Glutamatergic neuron (in vitro differentiated cells): ENCODE measurements around the gene FMN1. TPM values are rescaled to one million over a fixed set of nuclear protein-coding genes. Genes with fewer than 3 reads are reported as not detected.

Experiments
- DNase-seq: peaks from one replicate; pipeline ENCODE4 v3.0.0; 2022
- H3K27ac Mint-ChIP-seq: one replicate; pipeline ENCODE4 v1.8.0; 2020; ENCODE audit warnings: mild to moderate bottlenecking, mixed read lengths, inconsistent platforms; ENCODE audit not compliant: unreplicated experiment
- H3K27me3 Mint-ChIP-seq: one replicate; pipeline ENCODE4 v1.8.0; 2020; ENCODE audit warnings: mild to moderate bottlenecking, moderate library complexity, mixed read lengths, inconsistent platforms; ENCODE audit not compliant: unreplicated experiment
- H3K36me3 Mint-ChIP-seq: one replicate; pipeline ENCODE4 v1.8.0; 2020; ENCODE audit warnings: mild to moderate bottlenecking, mixed read lengths, inconsistent platforms; ENCODE audit not compliant: unreplicated experiment
- H3K4me1 Mint-ChIP-seq: one replicate; pipeline ENCODE4 v1.8.0; 2020; ENCODE audit warnings: mild to moderate bottlenecking, low read depth, mixed read lengths, inconsistent platforms; ENCODE audit not compliant: unreplicated experiment
- H3K4me3 Mint-ChIP-seq: one replicate; pipeline ENCODE4 v1.8.0; 2020; ENCODE audit warnings: mild to moderate bottlenecking, mixed read lengths, inconsistent platforms; ENCODE audit not compliant: unreplicated experiment
- H3K9me3 Mint-ChIP-seq: one replicate; pipeline ENCODE4 v1.8.0; 2020; ENCODE audit warnings: mild to moderate bottlenecking, moderate library complexity, mixed read lengths, inconsistent platforms; ENCODE audit not compliant: unreplicated experiment
- total RNA-seq: library from RNA; stranded (reverse); fragmentation: NEBNext Ultra II Directional; extraction: Animal tissue kit (Norgen Biotek cat#: 25700); gene quantifications from one replicate; pipeline ENCODE4 v1.2.1, GENCODE V29; 2021; ENCODE audit not compliant: unreplicated experiment
- TF ChIP-seq, protein P1 (sequence below): fragments of 200-600 bp; sonication (generic); IDR thresholded peaks from one replicate; pipeline ENCODE4 v1.5.0; 2021; ENCODE audit not compliant: partially characterized antibody, unreplicated experiment

Gene FMN1
- total RNA-seq, 1 donor from 2014 or later, result 1.1 TPM

DNA sequence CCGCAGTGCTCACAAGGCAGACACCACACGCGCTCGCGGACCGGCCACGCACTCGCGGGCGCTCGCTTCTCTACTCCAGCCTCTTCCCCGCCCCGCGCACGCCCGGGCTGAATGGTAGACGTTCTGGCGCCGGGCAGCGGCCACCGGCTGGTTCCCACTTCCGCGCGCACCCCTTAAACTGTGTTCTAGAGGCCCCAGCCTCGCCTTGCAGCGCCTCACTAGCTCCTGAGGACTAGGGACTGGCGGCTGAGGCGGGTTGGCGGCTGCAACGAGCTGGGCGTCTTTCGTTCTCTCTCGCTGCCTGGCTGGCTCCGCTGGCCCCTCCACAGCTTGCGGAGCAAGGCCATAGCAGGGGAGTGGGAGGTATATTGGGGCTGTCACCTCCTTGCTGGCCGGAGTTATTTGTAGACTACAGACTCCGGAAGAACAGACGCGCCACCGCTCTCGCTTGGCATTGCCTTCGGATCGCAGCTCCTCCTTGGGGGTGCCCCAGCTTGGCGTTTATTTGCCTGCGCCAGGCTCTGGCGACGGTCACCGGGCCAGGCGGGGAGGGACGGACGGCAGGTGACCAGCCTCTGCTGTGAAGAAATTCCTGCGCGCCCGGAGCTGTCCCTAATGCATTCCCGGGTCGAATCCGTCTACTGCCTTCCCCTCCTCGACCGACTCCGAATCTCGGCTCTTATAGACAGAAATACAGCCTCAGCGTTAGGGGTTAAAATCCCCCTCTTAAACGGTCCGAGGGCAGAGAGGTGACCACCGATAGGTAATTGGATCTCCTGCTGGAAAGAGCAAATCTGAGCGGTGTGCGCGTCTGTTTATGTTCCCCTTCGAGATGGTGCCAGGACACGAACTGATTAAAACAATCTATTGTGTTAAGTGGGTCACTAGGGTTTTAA lies 475.4 kb downstream of the FMN1 start:
- Mint-ChIP-seq H3K27me3 (peaks cover 23% of the 10 kb centered on the region), H3K4me1 (peaks cover 3% of the 10 kb centered on the region), H3K27ac (no peak overlapping the region), H3K4me3 (peak overlapping the region; percentile 43), H3K36me3 (no peaks in the 10 kb centered on the region), H3K9me3 (peaks cover 4% of the 10 kb centered on the region)
- peak; percentile 40 for DNase-seq
- TF ChIP-seq, protein P1, sequence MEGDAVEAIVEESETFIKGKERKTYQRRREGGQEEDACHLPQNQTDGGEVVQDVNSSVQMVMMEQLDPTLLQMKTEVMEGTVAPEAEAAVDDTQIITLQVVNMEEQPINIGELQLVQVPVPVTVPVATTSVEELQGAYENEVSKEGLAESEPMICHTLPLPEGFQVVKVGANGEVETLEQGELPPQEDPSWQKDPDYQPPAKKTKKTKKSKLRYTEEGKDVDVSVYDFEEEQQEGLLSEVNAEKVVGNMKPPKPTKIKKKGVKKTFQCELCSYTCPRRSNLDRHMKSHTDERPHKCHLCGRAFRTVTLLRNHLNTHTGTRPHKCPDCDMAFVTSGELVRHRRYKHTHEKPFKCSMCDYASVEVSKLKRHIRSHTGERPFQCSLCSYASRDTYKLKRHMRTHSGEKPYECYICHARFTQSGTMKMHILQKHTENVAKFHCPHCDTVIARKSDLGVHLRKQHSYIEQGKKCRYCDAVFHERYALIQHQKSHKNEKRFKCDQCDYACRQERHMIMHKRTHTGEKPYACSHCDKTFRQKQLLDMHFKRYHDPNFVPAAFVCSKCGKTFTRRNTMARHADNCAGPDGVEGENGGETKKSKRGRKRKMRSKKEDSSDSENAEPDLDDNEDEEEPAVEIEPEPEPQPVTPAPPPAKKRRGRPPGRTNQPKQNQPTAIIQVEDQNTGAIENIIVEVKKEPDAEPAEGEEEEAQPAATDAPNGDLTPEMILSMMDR, result no peak

DNA sequence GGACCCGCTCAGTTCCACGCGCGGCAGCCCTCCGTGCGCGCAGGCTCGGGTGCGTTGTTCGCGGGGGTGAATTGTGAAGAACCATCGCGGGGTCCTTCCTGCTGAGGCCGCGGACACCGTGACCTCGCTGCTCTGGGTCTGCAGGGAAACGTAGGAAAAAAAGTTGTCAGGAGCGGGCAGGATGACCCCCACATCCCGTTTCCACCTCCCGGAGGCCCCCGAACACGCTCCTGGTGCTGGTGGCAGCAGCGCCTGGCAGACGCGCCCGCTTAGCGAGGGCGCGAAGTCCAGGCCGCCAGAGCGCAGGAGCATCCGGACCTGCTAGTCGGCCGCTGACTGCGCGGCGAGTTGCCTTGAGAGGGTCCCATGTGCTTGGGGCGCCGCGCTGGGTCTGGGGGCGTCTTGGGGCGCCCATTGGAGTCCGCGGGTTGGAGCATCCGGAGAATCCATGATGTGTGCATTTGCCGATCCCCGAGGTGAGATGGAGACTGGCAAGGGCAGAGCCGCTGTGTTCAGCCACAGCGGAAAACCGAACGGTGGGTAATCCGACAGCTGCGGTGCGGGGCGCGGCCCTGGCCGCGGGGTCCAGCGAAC lies 476.2 kb downstream of the FMN1 start:
- Mint-ChIP-seq H3K4me1 (peaks cover 3% of the 10 kb centered on the region), H3K27me3 (peaks cover 23% of the 10 kb centered on the region), H3K36me3 (no peaks in the 10 kb centered on the region), H3K4me3 (peak overlapping the region; percentile 77), H3K9me3 (peaks cover 4% of the 10 kb centered on the region), H3K27ac (no peak overlapping the region)
- TF ChIP-seq, protein P1, result no peak
- peak; percentile 36 for DNase-seq

DNA sequence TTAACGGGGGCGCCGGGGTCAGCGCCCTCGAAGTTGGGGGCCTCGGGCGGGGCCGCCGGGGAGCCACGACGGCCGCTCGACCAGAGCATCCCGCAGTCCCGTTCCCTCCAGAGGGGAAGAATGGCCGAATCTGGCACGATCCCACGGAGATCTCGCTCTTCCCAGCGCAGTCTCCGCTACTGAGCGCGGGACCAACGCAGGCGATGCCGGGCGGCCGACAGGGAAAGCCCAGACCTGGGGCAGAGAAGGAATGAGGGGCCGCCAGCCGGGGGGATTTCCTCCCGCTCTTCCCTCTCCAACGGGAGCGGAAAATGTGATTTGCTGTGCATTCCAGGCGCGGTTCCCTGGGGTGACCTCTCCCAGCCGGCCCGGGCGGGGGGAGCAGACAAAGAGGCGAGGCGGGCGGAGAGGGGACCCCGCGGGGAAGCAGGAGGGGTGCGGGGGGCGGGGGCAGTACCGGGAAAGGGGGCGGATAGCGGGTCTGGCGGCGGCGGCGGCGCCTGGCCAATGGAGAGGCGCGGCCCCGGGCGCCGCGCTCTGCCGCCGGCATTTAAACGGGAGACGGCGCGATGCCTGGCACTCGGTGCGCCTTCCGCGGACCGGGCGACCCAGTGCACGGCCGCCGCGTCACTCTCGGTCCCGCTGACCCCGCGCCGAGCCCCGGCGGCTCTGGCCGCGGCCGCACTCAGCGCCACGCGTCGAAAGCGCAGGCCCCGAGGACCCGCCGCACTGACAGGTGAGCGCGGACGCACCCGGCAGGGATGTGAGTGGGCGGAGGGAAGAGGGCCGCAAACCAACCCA lies 476.9 kb downstream of the FMN1 start, which contains the start of gene GREM1:
TSS of gene GREM1 (plus strand) at position 579 of the 801 bp plus-strand sequence. CDS start 12,687 bp downstream, outside the sequence.
- peak; percentile 42 for DNase-seq
- TF ChIP-seq, protein P1, result no peak
- Mint-ChIP-seq H3K27me3 (peaks cover 23% of the 10 kb centered on the region), H3K9me3 (peaks cover 4% of the 10 kb centered on the region), H3K27ac (no peak within 1 kb of the TSS), H3K4me1 (peaks cover 3% of the 10 kb centered on the region), H3K4me3 (peak within 1 kb of the TSS; percentile 77), H3K36me3 (no peaks in the 10 kb centered on the region)

DNA sequence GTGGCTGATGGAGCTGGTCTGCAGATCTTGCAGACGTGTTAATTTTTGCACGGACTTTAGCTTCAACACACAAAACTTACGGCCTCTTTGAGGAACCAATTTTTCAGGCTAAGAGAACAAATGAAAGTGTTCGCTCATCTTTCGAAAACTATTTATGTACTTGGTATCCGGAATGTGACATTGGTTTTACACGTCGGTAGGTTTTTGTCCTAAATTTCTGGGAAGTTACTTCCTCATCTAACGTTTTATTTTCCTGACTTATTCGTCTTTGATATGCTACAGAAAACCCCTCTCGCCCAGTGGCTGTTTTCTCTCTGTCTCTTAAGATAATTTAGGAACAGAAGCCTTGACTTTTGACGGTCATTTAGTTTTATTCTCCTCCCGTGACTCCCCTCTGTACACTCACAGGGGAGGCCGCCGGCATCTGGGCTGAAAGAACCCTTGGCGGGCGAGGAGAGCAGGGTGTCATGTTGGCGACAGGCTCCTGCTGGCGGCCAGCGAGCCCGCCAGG lies 477.5 kb downstream of the FMN1 start:
- Mint-ChIP-seq H3K27me3 (peaks cover 23% of the 10 kb centered on the region), H3K9me3 (peaks cover 4% of the 10 kb centered on the region), H3K4me1 (peaks cover 3% of the 10 kb centered on the region), H3K4me3 (no peak overlapping the region), H3K27ac (no peak overlapping the region), H3K36me3 (no peaks in the 10 kb centered on the region)
- TF ChIP-seq, protein P1, result no peak
- DNase-seq, result no peak
